ENCODE results near the gene FOXP2. TPM values are rescaled to one million over a fixed set of nuclear protein-coding genes. Genes with fewer than 3 reads are reported as not detected.

FOXP2 gene
- total and polyA plus RNA-seq, 2 of the 13 experiments (the other 11 are each of a cell fraction or from before 2014, with no cell fraction given): 0.90 TPM; not detected in 1

GRCh38 chr7:114598946-114599345 lies 184.3 kb downstream of the FOXP2 start:
- no peak overlapping the region for H3K4me3 ChIP-seq (replicated peaks in 1 of 3; ENCODE audit: insufficient read depth in 1 of 3, low read depth in 2 of 3, low read length in 3 of 3)
- no peaks in the 10 kb centered on the region for H3K36me3 ChIP-seq (replicated peaks in 1 of 2; ENCODE audit: control insufficient read depth in 1 of 2, insufficient read depth in 2 of 2, low read length in 2 of 2)
- no peaks in the 10 kb centered on the region for H3K9me3 ChIP-seq (ENCODE audit: low read length)
- ChIA-PET POLR2A (no interaction called here), CTCF (ENCODE audit: low intra/inter-chr PET ratio, low total read pairs) (no interaction called here)
- in situ Hi-C loops (cut with HindIII; ENCODE audit: extremely low pct_ligation_motif_present, low pct_unique_long_range_greater_than_20kb) (no loop called here), intact Hi-C loops (cut with micrococcal nuclease; ENCODE audit: unreplicated experiment) (no loop called here)
- no TSS peak for BruUV-seq (replicated peaks)
- no peaks in the 10 kb centered on the region for H3K27me3 ChIP-seq (ENCODE audit: control insufficient read depth in 1 of 2, insufficient read depth in 2 of 2, low read length in 2 of 2)
- H3K4me2 ChIP-seq (ENCODE audit: low read depth, low read length): no peak overlapping the region
- no peak for TF ChIP-seq YEATS4 (CRISPR knock-in tag; IDR thresholded peaks at IDR 0.05; ENCODE audit: borderline replicate concordance)
- no peak for TF ChIP-seq SETDB1 (CRISPR knock-in tag; IDR thresholded peaks at IDR 0.05; ENCODE audit: borderline replicate concordance)
- TF ChIP-seq TSC22D2 (CRISPR knock-in tag; IDR thresholded peaks at IDR 0.05; ENCODE audit: borderline replicate concordance): no peak
- TF ChIP-seq DMAP1 (CRISPR knock-in tag; IDR thresholded peaks at IDR 0.05): no peak
- no peak for TF ChIP-seq ZNF652 (CRISPR knock-in tag; IDR thresholded peaks at IDR 0.05; ENCODE audit: borderline replicate concordance, low read depth)
- no peak for TF ChIP-seq ZNF446 (CRISPR knock-in tag; IDR thresholded peaks at IDR 0.05)
- TF ChIP-seq MXD1 (CRISPR knock-in tag; IDR thresholded peaks at IDR 0.05): no peak
- no peak for TF ChIP-seq ZNF580 (CRISPR knock-in tag; IDR thresholded peaks at IDR 0.05; ENCODE audit: borderline replicate concordance, low read depth)
- TF ChIP-seq NR2C2 (CRISPR knock-in tag; IDR thresholded peaks at IDR 0.05; ENCODE audit: borderline replicate concordance): no peak
- TF ChIP-seq MTF2 (CRISPR knock-in tag; IDR thresholded peaks at IDR 0.05; ENCODE audit: borderline replicate concordance): no peak
- TF ChIP-seq GPN1 (CRISPR knock-in tag; IDR thresholded peaks at IDR 0.05; ENCODE audit: borderline replicate concordance): no peak
- TF ChIP-seq ZNF225 (CRISPR knock-in tag; IDR thresholded peaks at IDR 0.05): no peak
- TF ChIP-seq SNRNP70 (IDR thresholded peaks at IDR 0.05; ENCODE audit: low read depth, low read length): no peak
- no peak for TF ChIP-seq ZNF678 (CRISPR knock-in tag; IDR thresholded peaks at IDR 0.05)
- TF ChIP-seq FUBP1 (CRISPR knock-in tag; IDR thresholded peaks at IDR 0.05; ENCODE audit: borderline replicate concordance): no peak
- 2% methylated on average over 4 of the region's 4 CpGs for WGBS (ENCODE audit: low lambda C conversion rate)
- no peak overlapping the region for H2AFZ ChIP-seq (ENCODE audit: low read length)
- ATAC-seq (no peak), FAIRE-seq (no peak), DNase-seq (ENCODE audit: low spot score) (no peak)
- H3K9ac ChIP-seq (ENCODE audit: insufficient read depth, low read depth, low read length): no peak overlapping the region
- H3K79me2 ChIP-seq (ENCODE audit: insufficient read depth, low read length): no peaks in the 10 kb centered on the region
- no peaks in the 10 kb centered on the region for H4K20me1 ChIP-seq (ENCODE audit: insufficient read depth, low read length)
- H3K27ac ChIP-seq (ENCODE audit: extremely low read length, insufficient read depth, low read length): no peak overlapping the region
- H3K4me1 ChIP-seq (ENCODE audit: insufficient read depth, low read length): no peaks in the 10 kb centered on the region
